GM12878 (cell line): ENCODE measurements around the gene PPP2R3B. TPM values are rescaled to one million over a fixed set of nuclear protein-coding genes. Genes with fewer than 3 reads are reported as not detected.

Experiments used
- ATAC-seq: fragments of 200-7000 bp; cut with Tn5 transposase; 3 replicates; pipeline ENCODE4 v1.9.1; 2020; ENCODE audit warnings: mild to moderate bottlenecking, moderate library complexity
- BruUV-seq: library from RNA; stranded (reverse); fragments of 400-500 nt; replicated peaks from 2 replicates; lab custom pipeline; 2021; lab: Mats Ljungman, UMichigan
- CTCF ChIA-PET: fragments of 300-600 bp; sonication (Branson Sonifier 250); formaldehyde crosslinking; extraction: SDS; loops from one replicate; lab custom pipeline; 2021; ENCODE audit warnings: inconsistent platforms; lab: Yijun Ruan, JAX
- POLR2A ChIA-PET: fragments of 350-600 bp; formaldehyde crosslinking; extraction: SDS; loops from one replicate; lab custom pipeline; 2021; ENCODE audit warnings: inconsistent platforms; lab: Charles Lee
- RAD21 ChIA-PET: fragments of 300-600 bp; sonication (Branson Sonifier 250); formaldehyde crosslinking; loops from one replicate; lab custom pipeline; 2023; ENCODE audit warnings: antibody characterized with exemption; ENCODE audit not compliant: unreplicated experiment; lab: Charles Lee
- SMC1A ChIA-PET: fragments of 300-600 bp; sonication (Branson Sonifier 250); formaldehyde crosslinking; loops from one replicate; lab custom pipeline; 2023; ENCODE audit not compliant: unreplicated experiment, uncharacterized antibody; lab: Charles Lee
- DNase-seq: peaks from one replicate; pipeline ENCODE4 v3.0.0-alpha.2; 2011; ENCODE audit warnings: low read depth, low spot score
- FAIRE-seq: peaks from 3 replicates; lab custom pipeline; 2011; peaks lifted over from hg19 to GRCh38; lab: Jason Lieb, UNC
- H2AFZ ChIP-seq: 2 replicates; pipeline ENCODE4 v1.6.0; 2011; ENCODE audit warnings: low read depth, low read length, control low read depth; ENCODE audit not compliant: control insufficient read depth
- H3K27ac ChIP-seq: 2 replicates; pipeline ENCODE4 v1.5.1; 2011; ENCODE audit warnings: control low read depth; ENCODE audit not compliant: control insufficient read depth, insufficient read depth
- H3K27me3 ChIP-seq, 2 experiments: replicated peaks in 1 of 2; 2 replicates each; pipeline versions ENCODE4 v1.6.0 to v1.6.1; 2011; ENCODE audit warnings: low read length in 1 of 2; ENCODE audit not compliant: control insufficient read depth in 2 of 2, insufficient read depth in 2 of 2
- H3K36me3 ChIP-seq, 2 experiments: 2 replicates each; pipeline ENCODE4 v1.5.1; 2011; ENCODE audit warnings: low read length in 1 of 2; ENCODE audit not compliant: control insufficient read depth in 2 of 2, insufficient read depth in 2 of 2
- H3K4me1 ChIP-seq: 2 replicates; pipeline ENCODE4 v1.6.1; 2011; ENCODE audit warnings: mild to moderate bottlenecking, low read length, moderate library complexity, mixed read lengths; ENCODE audit not compliant: control insufficient read depth, insufficient read depth
- H3K4me2 ChIP-seq: 2 replicates; pipeline ENCODE4 v1.6.0; 2011; ENCODE audit warnings: control low read depth; ENCODE audit not compliant: control insufficient read depth, insufficient read depth
- H3K4me3 ChIP-seq: fragments of 200-600 bp; sonication (generic); 2 replicates; pipeline ENCODE4 v1.5.1; 2016
- H3K79me2 ChIP-seq: 2 replicates; pipeline ENCODE4 v1.6.0; 2011; ENCODE audit warnings: low read length; ENCODE audit not compliant: control insufficient read depth, insufficient read depth
- H3K9ac ChIP-seq: 2 replicates; pipeline ENCODE4 v1.8.0; 2011; ENCODE audit warnings: low read length, control low read depth, mixed read lengths; ENCODE audit not compliant: control insufficient read depth, insufficient read depth
- H3K9me3 ChIP-seq: replicated peaks from 3 replicates; pipeline ENCODE4 v1.5.1; 2011; ENCODE audit warnings: mild to moderate bottlenecking, low read length; ENCODE audit not compliant: control insufficient read depth, insufficient read depth
- H4K20me1 ChIP-seq: 2 replicates; pipeline ENCODE4 v1.6.0; 2011; ENCODE audit not compliant: control insufficient read depth, insufficient read depth
- FOXM1 ChIP-seq: IDR thresholded peaks from 2 replicates; pipeline ENCODE4 v1.6.1; 2012; ENCODE audit warnings: low read depth, mild to moderate bottlenecking, inconsistent platforms, low read length, moderate library complexity
- IKZF1 ChIP-seq: fragments of 450-650 bp; conservative IDR thresholded peaks from 2 replicates; pipeline ENCODE4 v1.6.1; 2017; ENCODE audit warnings: antibody characterized with exemption, mild to moderate bottlenecking
- KAT2A ChIP-seq: conservative IDR thresholded peaks from 2 replicates; pipeline ENCODE4 v1.6.1; 2011; ENCODE audit warnings: low read depth, low read length; ENCODE audit not compliant: control insufficient read depth
- NRF1 ChIP-seq: conservative IDR thresholded peaks from 2 replicates; pipeline ENCODE4 v1.6.1; 2011; ENCODE audit warnings: mild to moderate bottlenecking, low read depth, low read length, improper control_type of control experiment
- RB1 ChIP-seq: fragments of 450-650 bp; formaldehyde crosslinking; IDR thresholded peaks from 2 replicates; pipeline ENCODE4 v1.6.1; 2017; ENCODE audit warnings: mild to moderate bottlenecking, borderline replicate concordance
- RFX5 ChIP-seq: IDR thresholded peaks from 2 replicates; pipeline ENCODE4 v1.6.1; 2011; ENCODE audit warnings: low read depth, low read length, improper control_type of control experiment
- SIX5 ChIP-seq: IDR thresholded peaks from 2 replicates; pipeline ENCODE4 v1.6.1; 2011; ENCODE audit warnings: mild to moderate bottlenecking, low read depth, low read length, moderate library complexity; ENCODE audit not compliant: severe bottlenecking
- SP1 ChIP-seq: IDR thresholded peaks from one replicate; pipeline ENCODE4 v1.6.1; 2011; ENCODE audit warnings: low read depth, low read length
- TAF1 ChIP-seq: IDR thresholded peaks from 2 replicates; pipeline ENCODE4 v1.6.1; 2011; ENCODE audit warnings: mild to moderate bottlenecking, low read depth, low read length, borderline replicate concordance
- TBL1XR1 ChIP-seq: IDR thresholded peaks from 2 replicates; pipeline ENCODE4 v1.6.1; 2012; ENCODE audit warnings: low read depth, low read length, improper control_type of control experiment
- USF1 ChIP-seq: IDR thresholded peaks from 2 replicates; pipeline ENCODE4 v1.6.1; 2011; ENCODE audit warnings: borderline replicate concordance, low read depth, mild to moderate bottlenecking, moderate library complexity, mixed read lengths, low read length; ENCODE audit not compliant: insufficient read depth; ENCODE audit errors: extremely low read length
- ZBTB11 ChIP-seq: fragments of 450-650 bp; formaldehyde crosslinking; IDR thresholded peaks from 2 replicates; pipeline ENCODE4 v1.5.0; 2022; ENCODE audit warnings: mild to moderate bottlenecking, missing genetic modification characterization
- ZNF274 ChIP-seq: IDR thresholded peaks from one replicate; pipeline ENCODE4 v1.8.0; 2011; ENCODE audit not compliant: insufficient read length, insufficient read depth
- ZNF687 ChIP-seq: fragments of 450-650 bp; IDR thresholded peaks from 2 replicates; pipeline ENCODE4 v1.6.1; 2017; ENCODE audit warnings: mild to moderate bottlenecking, moderate library complexity
- WGBS: methylation state at CpG from one replicate; pipeline ENCODE4 v1.1.6; 2016; ENCODE audit warnings: low lambda C conversion rate; ENCODE audit not compliant: insufficient replicate concordance, insufficient coverage; ENCODE audit errors: missing lambda C conversion rate; 5-methylcytosine and 5-hydroxymethylcytosine counted together
- in situ Hi-C: fragments of 300-500 bp; cut with MboI; formaldehyde crosslinking; loops from 9 replicates; pipeline ENCODE4 v1.14.3; 2018; ENCODE audit warnings: mixed read lengths
- intact Hi-C: fragments of 100-400 bp; cut with micrococcal nuclease; formaldehyde crosslinking; loops from one replicate; pipeline ENCODE4 v1.14.2; 2022; ENCODE audit not compliant: unreplicated experiment
- polyA plus RNA-seq, 11 experiments: library from polyadenylated mRNA; depleted of rRNA in 4 of 11; unstranded in 6 of 11; stranded (reverse) in 5 of 11; fragments of >200 nt; fragmentation: Nextera tagmentation in 4 of 11; fragmentation: Illumina TruSeq in 1 of 11; extraction: Ambion mirVana in 4 of 11; extraction: Trizol in 1 of 11; gene quantifications; 1 replicate in 1 of 11; 2 replicates in 10 of 11; pipeline versions ENCODE4 v1.2.1 to v1.2.3, GENCODE V29; 2011 to 2016; ENCODE audit warnings: inconsistent platforms in 2 of 11, missing spikeins in 2 of 11, low read depth in 1 of 11
- total RNA-seq, 4 experiments: library from RNA; depleted of rRNA in 3 of 4; stranded (reverse); fragments of >200 nt in 3 of 4; fragmentation: Illumina TruSeq in 1 of 4; extraction: Trizol in 1 of 4; gene quantifications; 2 replicates each; pipeline versions ENCODE4 v1.2.1 to v1.2.3, GENCODE V29; 2013 to 2021

PPP2R3B gene
- total and polyA plus RNA-seq, 10 of the 15 experiments (the other 5 are each of a cell fraction or from before 2014, with no cell fraction given), result 0.11 to 34.3 (median 9.7) TPM; not detected in 1

GRCh38 chrX:418927-419729 is 32.4 kb upstream of the PPP2R3B start:
- FAIRE-seq (no peak), DNase-seq (no peak), ATAC-seq (no peak)
- no peaks in the 10 kb centered on the region for H3K4me1 ChIP-seq
- H3K27me3 ChIP-seq, result no peaks in the 10 kb centered on the region
- CTCF ChIA-PET, result no interaction called here
- POLR2A ChIA-PET, result no interaction called here
- H3K79me2 ChIP-seq, result no peaks in the 10 kb centered on the region
- no peaks in the 10 kb centered on the region for H3K36me3 ChIP-seq
- no peak for TF ChIP-seq ZNF274
- no peak for TF ChIP-seq TBL1XR1
- no peak for TF ChIP-seq IKZF1
- TF ChIP-seq TAF1, result no peak
- TF ChIP-seq USF1, result no peak
- TF ChIP-seq RB1, result no peak
- TF ChIP-seq NRF1, result no peak
- no peak for TF ChIP-seq FOXM1
- TF ChIP-seq ZNF687, result no peak
- no peak for TF ChIP-seq SP1
- TF ChIP-seq RFX5, result no peak
- TF ChIP-seq KAT2A, result no peak
- TF ChIP-seq SIX5, result no peak
- no peak for TF ChIP-seq ZBTB11
- H3K9ac ChIP-seq, result no peak overlapping the region
- no peak overlapping the region for H3K4me2 ChIP-seq
- RAD21 ChIA-PET, result no interaction called here
- H2AFZ ChIP-seq, result no peak overlapping the region
- intact Hi-C loops, result no loop called here
- no peak overlapping the region for H3K4me3 ChIP-seq
- no peaks in the 10 kb centered on the region; the same call in 2 of the 3 replicates for H3K9me3 ChIP-seq
- H4K20me1 ChIP-seq, result no peaks in the 10 kb centered on the region
- 78% methylated on average over 44 of the region's 55 CpGs for WGBS
- SMC1A ChIA-PET, result no interaction called here
- BruUV-seq, result no TSS peak
- H3K27ac ChIP-seq, result no peak overlapping the region
- in situ Hi-C loops, result no loop called here
